ENCODE results near the gene ELFN2.

DNA sequence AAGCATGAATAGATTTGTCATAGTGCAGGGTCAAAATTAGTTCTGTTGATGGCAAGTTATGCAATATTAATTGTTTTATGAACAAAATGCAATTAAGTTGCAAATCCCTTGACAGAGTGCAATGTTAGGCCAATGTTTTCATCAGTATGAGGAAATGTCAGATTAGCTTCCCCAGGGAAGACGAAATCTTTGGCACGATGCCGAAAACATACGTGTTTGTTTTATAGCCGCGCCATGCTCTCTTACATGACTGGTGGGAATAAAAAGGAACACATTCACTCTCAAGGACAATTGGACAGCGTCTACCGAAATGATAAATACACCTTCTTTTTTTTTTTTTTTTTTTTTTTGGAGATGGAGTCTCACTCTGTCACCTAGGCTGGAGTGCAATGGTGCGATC lies 31.9 kb upstream of the ELFN2 start:
- no peak for TF ChIP-seq EP300 (IDR thresholded peaks at IDR 0.05; ENCODE audit: low read depth)
- no peak for TF ChIP-seq POLR2AphosphoS5 (IDR thresholded peaks at IDR 0.05)

Measured in transverse colon (tissue), 3 donors.